ENCODE results near the gene PILRB.
"Not testable (repeated sequence)": the region's sequence is repeated elsewhere in the genome, so short reads cannot be mapped to it uniquely, and the experiment has no call there.

Gene PILRB

GRCh38 chr7:100371561-100372171 is 13.7 kb downstream of the PILRB start:
- Histone ChIP-seq H3K36me3 (ENCODE audit: insufficient read depth, low read length) (no peaks in the 10 kb centered on the region), H3K9ac (ENCODE audit: insufficient read length) (peak overlapping the region; percentile 23), H3K4me3 (no peak overlapping the region), H3K9me3 (ENCODE audit: low read depth, low read length) (no peaks in the 10 kb centered on the region), H3K27ac (no peak overlapping the region)
- TF ChIP-seq EZH2 (IDR thresholded peaks at IDR 0.05) (no peak), FOXP2 (optimal IDR thresholded peaks at IDR 0.05; ENCODE audit: control extremely low read depth, extremely low read length, insufficient read depth) (no peak), POLR2AphosphoS5 (IDR thresholded peaks at IDR 0.05; ENCODE audit: borderline replicate concordance, low read depth, low read length) (no peak)
- DNase-seq (ENCODE audit: low read depth, low spot score) = no peak

DNA sequence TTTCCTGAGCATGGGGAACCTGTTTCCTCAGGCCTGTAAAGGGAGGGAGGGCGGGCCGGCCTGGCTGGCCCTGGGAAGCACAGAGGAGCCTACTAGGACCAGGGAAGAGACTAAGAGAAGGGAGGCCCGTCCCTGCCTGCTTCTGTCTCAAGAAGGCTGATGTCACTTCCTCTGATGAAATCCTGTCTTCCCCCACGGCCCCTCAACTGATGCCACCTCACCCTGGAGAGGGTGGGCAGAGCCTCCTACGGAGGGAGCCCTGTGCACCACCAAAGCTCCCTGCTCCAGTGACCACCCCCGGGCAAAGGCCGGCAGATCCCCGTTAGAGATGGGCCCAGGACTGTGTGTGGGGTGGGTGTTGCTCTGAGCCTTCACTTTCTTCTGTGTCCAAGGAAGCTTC is 14.3 kb downstream of the PILRB start:
- DNase-seq (ENCODE audit: low read depth, low spot score) = no peak
- no peaks in the 10 kb centered on the region for H3K36me3 ChIP-seq (ENCODE audit: insufficient read depth, low read length)
- no peak overlapping the region for H3K4me3 ChIP-seq
- TF ChIP-seq EZH2 (IDR thresholded peaks at IDR 0.05) = no peak
- TF ChIP-seq FOXP2 (optimal IDR thresholded peaks at IDR 0.05; ENCODE audit: control extremely low read depth, extremely low read length, insufficient read depth) = no peak
- no peak for TF ChIP-seq POLR2AphosphoS5 (IDR thresholded peaks at IDR 0.05; ENCODE audit: borderline replicate concordance, low read depth, low read length)
- no peak overlapping the region for H3K9ac ChIP-seq (ENCODE audit: insufficient read length)
- H3K9me3 ChIP-seq (ENCODE audit: low read depth, low read length) = no peaks in the 10 kb centered on the region
- peak overlapping the region; percentile 3; the same call in 1 of the 2 replicates for H3K27ac ChIP-seq

- Histone ChIP-seq H3K36me3 (ENCODE audit: insufficient read depth, low read length) (no peaks in the 10 kb centered on the region), H3K4me3 (no peak overlapping the region), H3K9ac (ENCODE audit: insufficient read length) (no peak overlapping the region), H3K27ac (peak overlapping the region; percentile 3; the same call in 1 of the 2 replicates), H3K9me3 (ENCODE audit: low read depth, low read length) (no peaks in the 10 kb centered on the region)
- DNase-seq (ENCODE audit: low read depth, low spot score) = no peak
- TF ChIP-seq EZH2 (IDR thresholded peaks at IDR 0.05) = no peak
- TF ChIP-seq FOXP2 (optimal IDR thresholded peaks at IDR 0.05; ENCODE audit: control extremely low read depth, extremely low read length, insufficient read depth) = no peak
- TF ChIP-seq POLR2AphosphoS5 (IDR thresholded peaks at IDR 0.05; ENCODE audit: borderline replicate concordance, low read depth, low read length) = no peak
Measured at GRCh38 chr7:100372694-100373093, 14.8 kb downstream of the PILRB start.

DNA sequence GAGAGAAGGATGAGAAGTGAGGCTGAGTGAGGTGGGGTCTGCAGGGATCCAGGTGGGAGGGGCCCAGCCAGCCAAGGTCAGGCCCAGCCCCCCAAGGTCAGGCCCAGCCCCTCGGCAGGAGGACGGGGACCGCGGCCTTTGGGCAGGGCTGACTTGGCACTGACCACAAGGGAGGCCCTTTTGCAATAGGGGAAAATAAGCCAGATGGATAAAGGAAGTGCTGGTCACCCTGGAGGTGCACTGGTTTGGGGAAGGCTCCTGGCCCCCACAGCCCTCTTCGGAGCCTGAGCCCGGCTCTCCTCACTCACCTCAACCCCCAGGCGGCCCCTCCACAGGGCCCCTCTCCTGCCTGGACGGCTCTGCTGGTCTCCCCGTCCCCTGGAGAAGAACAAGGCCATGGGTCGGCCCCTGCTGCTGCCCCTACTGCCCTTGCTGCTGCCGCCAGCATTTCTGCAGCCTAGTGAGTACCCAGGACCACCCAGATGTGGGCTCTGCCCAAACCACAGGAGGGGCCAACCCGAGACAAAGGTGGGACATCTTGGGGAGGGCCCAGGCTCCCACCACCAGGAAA is 15.4 kb downstream of the PILRB start, which contains the start of gene PILRA:
TSS of gene PILRA (plus strand) at position 227 of the 571 bp plus-strand sequence. CDS start at position 397, 170 bp downstream.
- no peak for TF ChIP-seq EZH2 (IDR thresholded peaks at IDR 0.05)
- no peak for TF ChIP-seq FOXP2 (optimal IDR thresholded peaks at IDR 0.05; ENCODE audit: control extremely low read depth, extremely low read length, insufficient read depth)
- no peak for TF ChIP-seq POLR2AphosphoS5 (IDR thresholded peaks at IDR 0.05; ENCODE audit: borderline replicate concordance, low read depth, low read length)
- no peaks in the 10 kb centered on the region for H3K9me3 ChIP-seq (ENCODE audit: low read depth, low read length)
- no peak within 1 kb of the TSS for H3K9ac ChIP-seq (ENCODE audit: insufficient read length)
- H3K4me3 ChIP-seq = no peak within 1 kb of the TSS
- DNase-seq (ENCODE audit: low read depth, low spot score) = no peak
- no peaks in the 10 kb centered on the region for H3K36me3 ChIP-seq (ENCODE audit: insufficient read depth, low read length)
- H3K27ac ChIP-seq = peak within 1 kb of the TSS; percentile 3; the same call in 1 of the 2 replicates

GRCh38 chr7:100373870-100374598 is 16.1 kb downstream of the PILRB start:
- not testable (repeated sequence) for H3K27ac ChIP-seq; H3K4me3 ChIP-seq; DNase-seq (ENCODE audit: low read depth, low spot score); H3K36me3 ChIP-seq (ENCODE audit: insufficient read depth, low read length); H3K9ac ChIP-seq (ENCODE audit: insufficient read length); H3K9me3 ChIP-seq (ENCODE audit: low read depth, low read length)

GRCh38 chr7:100374601-100375000 is 16.7 kb downstream of the PILRB start:
- TF ChIP-seq EZH2 (IDR thresholded peaks at IDR 0.05) (no peak), POLR2AphosphoS5 (IDR thresholded peaks at IDR 0.05; ENCODE audit: borderline replicate concordance, low read depth, low read length) (no peak), FOXP2 (optimal IDR thresholded peaks at IDR 0.05; ENCODE audit: control extremely low read depth, extremely low read length, insufficient read depth) (no peak)
- Histone ChIP-seq H3K9me3 (ENCODE audit: low read depth, low read length) (no peaks in the 10 kb centered on the region), H3K27ac (no peak overlapping the region), H3K36me3 (ENCODE audit: insufficient read depth, low read length) (no peaks in the 10 kb centered on the region), H3K4me3 (no peak overlapping the region), H3K9ac (ENCODE audit: insufficient read length) (no peak overlapping the region)
- no peak for DNase-seq (ENCODE audit: low read depth, low spot score)

DNA sequence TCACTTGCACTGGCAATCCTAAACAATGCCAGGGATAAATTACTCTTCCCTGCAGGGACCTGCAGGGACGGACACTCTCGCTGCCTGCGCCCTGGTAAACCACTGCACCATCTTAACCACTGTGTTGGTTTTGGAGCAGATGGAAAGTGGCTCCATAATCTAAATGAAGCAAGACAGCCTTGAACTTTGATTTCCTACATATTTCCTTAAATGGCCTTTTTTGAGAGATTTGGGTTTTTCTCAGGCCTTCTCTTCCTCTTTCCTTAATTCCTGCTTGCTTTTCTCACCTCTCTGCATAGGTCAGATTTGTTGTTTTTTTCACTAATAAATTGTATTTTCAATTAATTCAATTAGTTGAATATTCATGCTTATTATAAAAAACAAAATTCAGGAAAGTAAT is 18.1 kb downstream of the PILRB start:
- Histone ChIP-seq H3K4me3 (no peak overlapping the region), H3K9me3 (ENCODE audit: low read depth, low read length) (no peaks in the 10 kb centered on the region), H3K36me3 (ENCODE audit: insufficient read depth, low read length) (no peaks in the 10 kb centered on the region), H3K27ac (no peak overlapping the region), H3K9ac (ENCODE audit: insufficient read length) (no peak overlapping the region)
- TF ChIP-seq EZH2 (IDR thresholded peaks at IDR 0.05) = no peak
- DNase-seq (ENCODE audit: low read depth, low spot score) = no peak

GRCh38 chr7:100378114-100378755 is 20.3 kb downstream of the PILRB start:
- DNase-seq (ENCODE audit: low read depth, low spot score) = no peak
- TF ChIP-seq EZH2 (IDR thresholded peaks at IDR 0.05) (no peak), FOXP2 (optimal IDR thresholded peaks at IDR 0.05; ENCODE audit: control extremely low read depth, extremely low read length, insufficient read depth) (no peak), POLR2AphosphoS5 (IDR thresholded peaks at IDR 0.05; ENCODE audit: borderline replicate concordance, low read depth, low read length) (no peak)
- H3K9ac ChIP-seq (ENCODE audit: insufficient read length) = no peak overlapping the region
- no peak overlapping the region for H3K27ac ChIP-seq
- H3K36me3 ChIP-seq (ENCODE audit: insufficient read depth, low read length) = no peaks in the 10 kb centered on the region
- no peaks in the 10 kb centered on the region for H3K9me3 ChIP-seq (ENCODE audit: low read depth, low read length)
- no peak overlapping the region for H3K4me3 ChIP-seq
